A549 (cell line): Measurements from ENCODE around the gene TSPAN5.

Experiments used
- BHLHE40 ChIP-seq: IDR thresholded peaks from 2 replicates; pipeline ENCODE4 v1.6.1; 2012; ENCODE audit warnings: low read depth, low read length, inconsistent platforms
- HDAC2 ChIP-seq: fragments of 200-600 bp; sonication (generic); IDR thresholded peaks from 2 replicates; pipeline ENCODE4 v1.6.1; 2016
- RAD21 ChIP-seq, 2 experiments: fragments of >200 bp in 1 of 2; sonication (Bioruptor Twin) in 1 of 2; formaldehyde crosslinking in 1 of 2; IDR thresholded peaks in 1 of 2; conservative IDR thresholded peaks in 1 of 2; 2 replicates in 1 of 2; 3 replicates in 1 of 2; pipeline ENCODE4 v1.6.1; 2012 to 2018; ENCODE audit warnings: inconsistent platforms in 1 of 2
- TF ChIP-seq, protein P1 (sequence below): fragments of >200 bp; sonication (Bioruptor Twin); formaldehyde crosslinking; IDR thresholded peaks from 3 replicates; pipeline ENCODE4 v1.5.1; 2016

DNA sequence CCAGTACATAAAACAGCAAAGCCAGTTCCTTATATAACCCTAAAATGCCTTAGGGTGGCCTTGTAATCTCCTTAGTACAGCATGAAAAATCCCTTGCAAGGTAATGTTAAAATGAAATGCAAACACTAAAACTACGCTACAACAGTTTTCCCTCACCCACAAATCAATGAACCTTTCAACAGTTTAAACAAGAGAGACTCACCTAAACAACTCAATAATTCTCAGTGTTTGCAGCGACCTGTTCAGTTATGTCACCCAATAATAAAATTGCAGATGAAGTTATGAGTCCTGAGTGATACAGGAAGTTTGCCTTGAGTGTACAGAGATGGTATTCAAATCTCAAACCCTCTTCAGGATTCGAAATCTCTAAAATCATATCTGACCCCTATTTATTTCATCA, 25.3 kb downstream of the TSPAN5 start:
- no peak for TF ChIP-seq BHLHE40
- no peak for TF ChIP-seq RAD21 (conservative IDR thresholded peaks at IDR 0.05 in 1 of 2, IDR thresholded peaks at IDR 0.05 in 1 of 2)
- TF ChIP-seq, protein P1, sequence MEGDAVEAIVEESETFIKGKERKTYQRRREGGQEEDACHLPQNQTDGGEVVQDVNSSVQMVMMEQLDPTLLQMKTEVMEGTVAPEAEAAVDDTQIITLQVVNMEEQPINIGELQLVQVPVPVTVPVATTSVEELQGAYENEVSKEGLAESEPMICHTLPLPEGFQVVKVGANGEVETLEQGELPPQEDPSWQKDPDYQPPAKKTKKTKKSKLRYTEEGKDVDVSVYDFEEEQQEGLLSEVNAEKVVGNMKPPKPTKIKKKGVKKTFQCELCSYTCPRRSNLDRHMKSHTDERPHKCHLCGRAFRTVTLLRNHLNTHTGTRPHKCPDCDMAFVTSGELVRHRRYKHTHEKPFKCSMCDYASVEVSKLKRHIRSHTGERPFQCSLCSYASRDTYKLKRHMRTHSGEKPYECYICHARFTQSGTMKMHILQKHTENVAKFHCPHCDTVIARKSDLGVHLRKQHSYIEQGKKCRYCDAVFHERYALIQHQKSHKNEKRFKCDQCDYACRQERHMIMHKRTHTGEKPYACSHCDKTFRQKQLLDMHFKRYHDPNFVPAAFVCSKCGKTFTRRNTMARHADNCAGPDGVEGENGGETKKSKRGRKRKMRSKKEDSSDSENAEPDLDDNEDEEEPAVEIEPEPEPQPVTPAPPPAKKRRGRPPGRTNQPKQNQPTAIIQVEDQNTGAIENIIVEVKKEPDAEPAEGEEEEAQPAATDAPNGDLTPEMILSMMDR: no peak
- TF ChIP-seq HDAC2: no peak
